Measurements from ENCODE around the gene NXPH4. TPM values are rescaled to one million over a fixed set of nuclear protein-coding genes. Genes with fewer than 3 reads are reported as not detected.

NXPH4 gene
- total RNA-seq, 2 experiments from 2014 or later: 0.81 to 1.1 TPM

DNA sequence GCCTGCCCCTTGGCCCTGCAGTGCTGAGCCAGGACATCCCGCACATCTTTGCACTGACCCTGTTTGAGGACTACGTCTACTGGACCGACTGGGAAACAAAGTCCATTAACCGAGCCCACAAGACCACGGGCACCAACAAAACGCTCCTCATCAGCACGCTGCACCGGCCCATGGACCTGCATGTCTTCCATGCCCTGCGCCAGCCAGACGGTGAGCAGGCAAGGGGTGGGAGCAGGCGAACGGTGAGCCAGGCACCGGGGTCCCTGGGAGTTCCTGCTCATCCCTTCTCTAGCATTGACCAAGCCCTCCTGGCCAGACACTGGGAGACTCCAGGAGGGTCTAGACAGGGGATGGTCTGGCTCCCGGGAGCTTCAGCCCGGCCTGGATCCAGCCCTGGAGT is 17.4 kb upstream of the NXPH4 start:
- POLR2A ChIA-PET: no interaction called here
- DNase-seq: no peak
- Mint-ChIP-seq H3K4me1 (no peaks in the 10 kb centered on the region), H3K36me3 (ENCODE audit: low read depth) (no peaks in the 10 kb centered on the region), H3K4me3 (no peak overlapping the region), H3K27ac (no peak overlapping the region), H3K27me3 (peaks cover 1% of the 10 kb centered on the region), H3K9me3 (no peaks in the 10 kb centered on the region)
- CTCF ChIA-PET: no interaction called here

DNA sequence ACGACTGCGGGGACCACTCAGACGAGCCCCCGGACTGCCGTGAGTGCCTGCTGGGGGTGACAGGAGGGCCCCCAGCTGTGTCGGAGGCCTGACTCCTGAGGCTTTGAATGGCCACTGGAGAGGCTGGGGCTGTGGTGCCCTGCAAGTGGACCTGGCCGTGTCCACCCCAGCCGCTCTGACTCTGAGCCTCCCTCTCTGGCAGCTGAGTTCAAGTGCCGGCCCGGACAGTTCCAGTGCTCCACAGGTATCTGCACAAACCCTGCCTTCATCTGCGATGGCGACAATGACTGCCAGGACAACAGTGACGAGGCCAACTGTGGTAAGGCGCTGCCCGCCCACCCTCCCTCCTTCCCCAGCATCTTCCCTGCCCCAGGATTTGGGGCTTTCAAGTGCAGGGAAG is 16.1 kb upstream of the NXPH4 start:
- CTCF ChIA-PET: no interaction called here
- no peak for DNase-seq
- POLR2A ChIA-PET: no interaction called here
- Mint-ChIP-seq H3K27me3 (peaks cover 1% of the 10 kb centered on the region), H3K4me1 (no peaks in the 10 kb centered on the region), H3K9me3 (no peaks in the 10 kb centered on the region), H3K27ac (no peak overlapping the region), H3K4me3 (no peak overlapping the region), H3K36me3 (ENCODE audit: low read depth) (no peaks in the 10 kb centered on the region)

DNA sequence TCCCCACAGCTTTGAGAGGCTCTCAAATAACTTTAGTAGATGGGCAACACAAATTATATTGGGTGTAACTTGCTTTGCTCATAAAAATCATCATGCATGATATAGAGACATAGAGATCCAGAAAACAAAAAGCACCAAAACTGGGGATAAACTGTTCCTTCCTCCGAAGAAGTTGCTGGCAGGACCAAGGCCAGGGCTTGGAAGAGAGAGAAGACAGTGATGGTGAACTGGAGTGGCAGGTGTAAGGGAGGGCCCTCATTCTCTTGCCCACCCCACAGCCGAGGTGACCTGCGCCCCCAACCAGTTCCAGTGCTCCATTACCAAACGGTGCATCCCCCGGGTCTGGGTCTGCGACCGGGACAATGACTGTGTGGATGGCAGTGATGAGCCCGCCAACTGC is 15.4 kb upstream of the NXPH4 start:
- Mint-ChIP-seq H3K36me3 (ENCODE audit: low read depth) (no peaks in the 10 kb centered on the region), H3K9me3 (no peaks in the 10 kb centered on the region), H3K27ac (no peak overlapping the region), H3K27me3 (peaks cover 1% of the 10 kb centered on the region), H3K4me1 (no peaks in the 10 kb centered on the region), H3K4me3 (no peak overlapping the region)
- no peak for DNase-seq
- ChIA-PET POLR2A (no interaction called here), CTCF (no interaction called here)

DNA sequence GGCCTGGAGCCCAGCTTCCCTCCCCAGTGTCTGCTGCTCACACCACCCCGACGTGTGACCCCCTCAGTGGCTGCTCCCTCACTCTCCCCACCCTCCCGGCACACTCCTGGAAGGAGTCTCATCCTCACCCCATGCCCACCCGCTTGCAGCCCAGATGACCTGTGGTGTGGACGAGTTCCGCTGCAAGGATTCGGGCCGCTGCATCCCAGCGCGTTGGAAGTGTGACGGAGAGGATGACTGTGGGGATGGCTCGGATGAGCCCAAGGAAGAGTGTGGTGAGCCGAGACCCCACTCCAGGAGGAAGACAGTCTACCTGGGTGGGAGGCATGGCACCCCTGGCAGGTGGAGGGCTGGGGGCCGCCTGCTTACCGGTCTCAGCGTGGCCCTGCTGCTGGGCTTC is 15.0 kb upstream of the NXPH4 start:
- no peaks in the 10 kb centered on the region for H3K4me1 Mint-ChIP-seq
- no peak overlapping the region for H3K4me3 Mint-ChIP-seq
- no peaks in the 10 kb centered on the region for H3K36me3 Mint-ChIP-seq (ENCODE audit: low read depth)
- ChIA-PET CTCF (interaction anchor here (0.6 kb wide), 1 partner anchor 112 kb away, joined by 4 read pairs; no protein-coding TSS in a partner anchor), POLR2A (no interaction called here)
- H3K27me3 Mint-ChIP-seq: no peaks in the 10 kb centered on the region
- DNase-seq: no peak
- H3K27ac Mint-ChIP-seq: no peak overlapping the region
- H3K9me3 Mint-ChIP-seq: no peaks in the 10 kb centered on the region

DNA sequence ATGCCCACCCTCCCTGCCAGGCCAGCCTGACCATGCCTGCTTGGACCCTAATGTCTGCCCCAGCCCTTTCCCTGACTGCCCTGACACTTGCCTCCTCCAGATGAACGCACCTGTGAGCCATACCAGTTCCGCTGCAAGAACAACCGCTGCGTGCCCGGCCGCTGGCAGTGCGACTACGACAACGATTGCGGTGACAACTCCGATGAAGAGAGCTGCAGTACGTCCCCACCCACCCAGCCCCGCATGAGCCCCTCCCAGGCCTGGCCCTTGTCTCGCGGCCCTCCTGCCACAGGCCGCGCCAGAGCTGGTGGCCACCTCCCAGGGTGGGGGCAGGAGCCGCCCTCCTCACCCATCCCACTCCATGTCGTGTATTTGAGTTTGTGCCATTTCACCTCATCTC is 14.3 kb upstream of the NXPH4 start:
- no peaks in the 10 kb centered on the region for H3K27me3 Mint-ChIP-seq
- no peaks in the 10 kb centered on the region for H3K9me3 Mint-ChIP-seq
- no peak for DNase-seq
- POLR2A ChIA-PET: no interaction called here
- no peaks in the 10 kb centered on the region for H3K36me3 Mint-ChIP-seq (ENCODE audit: low read depth)
- no peak overlapping the region for H3K4me3 Mint-ChIP-seq
- H3K27ac Mint-ChIP-seq: no peak overlapping the region
- no peaks in the 10 kb centered on the region for H3K4me1 Mint-ChIP-seq
- CTCF ChIA-PET: interaction anchor here (0.6 kb wide), 1 partner anchor 112 kb away, joined by 4 read pairs; no protein-coding TSS in a partner anchor

DNA sequence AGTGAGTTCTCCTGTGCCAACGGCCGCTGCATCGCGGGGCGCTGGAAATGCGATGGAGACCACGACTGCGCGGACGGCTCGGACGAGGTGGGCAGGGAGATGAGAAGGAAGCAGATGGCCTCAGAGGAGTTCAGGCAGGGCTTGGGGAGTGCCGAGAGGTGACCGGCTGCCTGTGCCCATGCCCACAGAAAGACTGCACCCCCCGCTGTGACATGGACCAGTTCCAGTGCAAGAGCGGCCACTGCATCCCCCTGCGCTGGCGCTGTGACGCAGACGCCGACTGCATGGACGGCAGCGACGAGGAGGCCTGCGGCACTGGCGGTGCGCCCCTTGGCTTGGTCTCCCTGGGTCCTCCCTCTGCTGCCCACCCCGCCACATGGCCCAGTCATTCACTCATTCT is 13.4 kb upstream of the NXPH4 start:
- DNase-seq: no peak
- ChIA-PET POLR2A (no interaction called here), CTCF (no interaction called here)
- Mint-ChIP-seq H3K4me3 (no peak overlapping the region), H3K9me3 (no peaks in the 10 kb centered on the region), H3K27ac (no peak overlapping the region), H3K27me3 (no peaks in the 10 kb centered on the region), H3K36me3 (ENCODE audit: low read depth) (no peaks in the 10 kb centered on the region), H3K4me1 (no peaks in the 10 kb centered on the region)

DNA sequence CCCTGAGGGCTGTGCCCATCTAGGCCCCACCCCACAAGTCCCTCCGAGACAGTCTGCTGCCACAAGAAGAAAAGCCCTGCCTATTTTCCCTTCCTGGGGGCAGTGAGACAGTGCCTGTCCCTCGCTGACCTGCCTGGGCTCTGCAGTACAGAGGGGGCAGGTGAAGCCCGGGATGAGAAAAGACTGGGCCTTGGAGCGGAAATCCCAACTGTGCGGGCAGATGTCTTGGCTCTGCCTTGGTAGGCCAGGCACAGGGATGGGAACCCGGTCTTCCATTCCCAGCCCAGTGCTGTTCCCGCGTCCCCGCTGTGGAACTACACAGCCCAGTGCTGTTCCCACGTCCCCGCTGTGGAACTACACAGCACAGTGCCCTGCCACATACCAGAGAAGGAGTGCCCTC is 12.8 kb upstream of the NXPH4 start:
- POLR2A ChIA-PET: no interaction called here
- Mint-ChIP-seq H3K36me3 (ENCODE audit: low read depth) (no peaks in the 10 kb centered on the region), H3K27ac (no peak overlapping the region), H3K4me3 (no peak overlapping the region), H3K9me3 (no peaks in the 10 kb centered on the region), H3K4me1 (no peaks in the 10 kb centered on the region), H3K27me3 (no peaks in the 10 kb centered on the region)
- no peak for DNase-seq
- CTCF ChIA-PET: no interaction called here

DNA sequence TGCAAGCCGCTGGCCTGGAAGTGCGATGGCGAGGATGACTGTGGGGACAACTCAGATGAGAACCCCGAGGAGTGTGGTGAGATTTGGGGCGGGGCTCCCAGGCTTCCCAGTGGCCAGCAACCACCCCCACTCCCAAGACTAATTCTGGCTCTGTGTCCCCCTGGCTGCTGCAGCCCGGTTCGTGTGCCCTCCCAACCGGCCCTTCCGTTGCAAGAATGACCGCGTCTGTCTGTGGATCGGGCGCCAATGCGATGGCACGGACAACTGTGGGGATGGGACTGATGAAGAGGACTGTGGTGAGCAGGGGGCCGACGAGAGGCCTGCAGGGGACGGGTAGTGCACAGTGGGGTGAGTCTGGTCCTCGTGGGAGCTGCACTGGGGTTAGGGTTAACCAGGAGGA is 12.1 kb upstream of the NXPH4 start:
- POLR2A ChIA-PET: no interaction called here
- no peaks in the 10 kb centered on the region for H3K27me3 Mint-ChIP-seq
- H3K36me3 Mint-ChIP-seq (ENCODE audit: low read depth): no peaks in the 10 kb centered on the region
- H3K9me3 Mint-ChIP-seq: no peaks in the 10 kb centered on the region
- no peak for DNase-seq
- no peak overlapping the region for H3K4me3 Mint-ChIP-seq
- H3K27ac Mint-ChIP-seq: no peak overlapping the region
- no peaks in the 10 kb centered on the region for H3K4me1 Mint-ChIP-seq
- CTCF ChIA-PET: no interaction called here

DNA sequence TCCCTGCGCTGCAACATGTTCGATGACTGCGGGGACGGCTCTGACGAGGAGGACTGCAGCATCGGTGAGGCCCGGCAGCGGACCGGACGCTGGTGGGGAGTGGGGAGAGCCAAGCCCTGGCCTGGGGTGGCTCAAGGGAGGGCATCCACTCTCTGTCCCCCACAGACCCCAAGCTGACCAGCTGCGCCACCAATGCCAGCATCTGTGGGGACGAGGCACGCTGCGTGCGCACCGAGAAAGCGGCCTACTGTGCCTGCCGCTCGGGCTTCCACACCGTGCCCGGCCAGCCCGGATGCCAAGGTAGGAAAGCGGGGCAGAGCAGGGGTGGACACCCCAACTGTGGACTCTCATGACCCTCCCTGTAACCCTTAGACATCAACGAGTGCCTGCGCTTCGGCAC is 11.4 kb upstream of the NXPH4 start:
- CTCF ChIA-PET: no interaction called here
- no peak for DNase-seq
- no peaks in the 10 kb centered on the region for H3K9me3 Mint-ChIP-seq
- no peaks in the 10 kb centered on the region for H3K36me3 Mint-ChIP-seq (ENCODE audit: low read depth)
- no peak overlapping the region for H3K4me3 Mint-ChIP-seq
- no peaks in the 10 kb centered on the region for H3K27me3 Mint-ChIP-seq
- H3K27ac Mint-ChIP-seq: no peak overlapping the region
- no peaks in the 10 kb centered on the region for H3K4me1 Mint-ChIP-seq
- POLR2A ChIA-PET: no interaction called here

DNA sequence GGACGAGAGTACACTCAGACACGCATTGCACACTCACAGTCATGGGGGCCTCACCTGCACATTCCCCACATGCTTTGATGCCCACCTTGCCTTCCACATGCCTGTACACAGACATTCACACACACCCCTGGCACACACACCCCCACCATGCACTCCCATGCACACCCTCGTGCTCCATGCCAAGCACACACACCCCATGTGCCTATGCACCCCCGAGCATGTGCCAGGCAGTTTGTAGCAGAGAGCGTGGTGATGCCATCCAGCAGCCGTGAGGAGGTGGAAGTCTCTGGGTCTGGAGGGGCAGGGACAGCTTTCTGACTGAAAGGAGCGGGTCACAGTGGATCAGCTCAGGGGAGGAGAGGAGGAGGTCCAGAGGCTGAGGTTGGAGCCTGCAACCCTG is 10.7 kb upstream of the NXPH4 start:
- POLR2A ChIA-PET: no interaction called here
- no peaks in the 10 kb centered on the region for H3K36me3 Mint-ChIP-seq (ENCODE audit: low read depth)
- H3K4me1 Mint-ChIP-seq: no peaks in the 10 kb centered on the region
- CTCF ChIA-PET: interaction anchor here (1.0 kb wide), 1 partner anchor 37 kb away, joined by 3 read pairs; no protein-coding TSS in a partner anchor
- H3K9me3 Mint-ChIP-seq: no peaks in the 10 kb centered on the region
- DNase-seq: no peak
- H3K27ac Mint-ChIP-seq: no peak overlapping the region
- H3K4me3 Mint-ChIP-seq: no peak overlapping the region
- H3K27me3 Mint-ChIP-seq: no peaks in the 10 kb centered on the region

DNA sequence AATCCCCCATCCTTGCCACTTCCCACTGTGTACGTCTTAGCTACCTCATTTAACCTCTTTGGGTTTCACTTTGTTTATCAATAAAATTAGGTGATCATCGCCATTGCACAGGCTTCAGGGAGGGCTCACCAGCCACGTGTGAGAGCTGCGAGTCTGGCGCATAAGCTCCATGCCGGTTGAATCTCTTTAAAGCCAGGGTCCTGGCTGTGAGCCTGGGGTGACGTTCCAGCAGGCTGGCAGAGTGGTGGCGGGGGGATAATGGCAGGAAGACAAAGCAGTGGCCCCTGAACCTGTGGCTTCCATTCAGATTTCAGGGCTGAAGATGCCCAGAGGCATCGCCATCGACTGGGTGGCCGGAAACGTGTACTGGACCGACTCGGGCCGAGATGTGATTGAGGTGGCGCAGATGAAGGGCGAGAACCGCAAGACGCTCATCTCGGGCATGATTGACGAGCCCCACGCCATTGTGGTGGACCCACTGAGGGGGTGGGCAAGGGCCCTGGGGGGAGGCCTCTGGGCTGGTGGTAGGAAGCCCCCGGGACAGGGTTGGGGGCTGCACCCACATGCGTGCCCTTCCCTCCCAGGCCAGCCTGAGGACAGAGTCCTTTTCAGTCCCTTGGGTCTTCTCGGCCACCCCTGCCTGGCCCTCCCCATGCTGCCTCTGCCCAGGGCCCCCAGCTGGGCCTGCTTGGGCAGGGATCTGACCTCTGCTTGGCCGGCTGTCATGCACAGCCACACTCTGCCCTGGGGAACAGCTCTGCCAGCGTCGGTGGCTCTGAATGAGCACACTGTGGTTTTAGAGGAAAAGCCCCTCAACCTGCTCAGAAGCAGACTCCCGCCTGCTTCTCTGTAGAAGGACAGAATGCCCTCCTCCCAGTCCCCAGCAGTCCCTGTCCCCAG is 8.6 kb upstream of the NXPH4 start:
- ChIA-PET POLR2A (no interaction called here), CTCF (no interaction called here)
- no peak for DNase-seq
- no peak overlapping the region for H3K4me3 Mint-ChIP-seq
- no peaks in the 10 kb centered on the region for H3K36me3 Mint-ChIP-seq (ENCODE audit: low read depth)
- H3K4me1 Mint-ChIP-seq: peaks cover 3% of the 10 kb centered on the region
- H3K27ac Mint-ChIP-seq: no peak overlapping the region
- no peaks in the 10 kb centered on the region for H3K27me3 Mint-ChIP-seq
- no peaks in the 10 kb centered on the region for H3K9me3 Mint-ChIP-seq

DNA sequence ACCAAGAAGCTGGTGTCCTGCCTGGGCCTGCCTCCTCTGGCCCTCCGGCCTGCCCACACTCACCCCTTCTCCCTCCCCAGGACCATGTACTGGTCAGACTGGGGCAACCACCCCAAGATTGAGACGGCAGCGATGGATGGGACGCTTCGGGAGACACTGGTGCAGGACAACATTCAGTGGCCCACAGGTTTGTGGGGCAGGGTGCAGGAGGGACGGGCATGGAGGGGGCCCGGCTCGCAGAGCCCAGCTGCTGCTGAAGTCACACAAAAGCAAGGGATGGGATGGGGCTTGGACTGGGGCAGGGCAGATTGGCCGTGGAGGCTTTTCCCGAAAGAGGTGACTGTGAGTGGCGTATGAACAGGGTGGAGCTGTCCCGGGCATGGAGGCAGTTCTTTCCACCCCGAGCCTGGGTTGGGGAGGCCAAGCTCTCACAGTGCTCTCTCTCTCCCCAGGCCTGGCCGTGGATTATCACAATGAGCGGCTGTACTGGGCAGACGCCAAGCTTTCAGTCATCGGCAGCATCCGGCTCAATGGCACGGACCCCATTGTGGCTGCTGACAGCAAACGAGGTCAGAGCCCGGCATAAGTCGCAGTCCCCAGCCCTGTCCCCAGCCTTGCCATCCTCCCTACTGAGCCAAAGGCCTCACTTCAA is 7.8 kb upstream of the NXPH4 start:
- Mint-ChIP-seq H3K27me3 (peaks cover 6% of the 10 kb centered on the region), H3K4me3 (no peak overlapping the region), H3K9me3 (no peaks in the 10 kb centered on the region), H3K36me3 (ENCODE audit: low read depth) (no peaks in the 10 kb centered on the region), H3K27ac (no peak overlapping the region), H3K4me1 (peaks cover 9% of the 10 kb centered on the region)
- ChIA-PET POLR2A (no interaction called here), CTCF (no interaction called here)
- no peak for DNase-seq

DNA sequence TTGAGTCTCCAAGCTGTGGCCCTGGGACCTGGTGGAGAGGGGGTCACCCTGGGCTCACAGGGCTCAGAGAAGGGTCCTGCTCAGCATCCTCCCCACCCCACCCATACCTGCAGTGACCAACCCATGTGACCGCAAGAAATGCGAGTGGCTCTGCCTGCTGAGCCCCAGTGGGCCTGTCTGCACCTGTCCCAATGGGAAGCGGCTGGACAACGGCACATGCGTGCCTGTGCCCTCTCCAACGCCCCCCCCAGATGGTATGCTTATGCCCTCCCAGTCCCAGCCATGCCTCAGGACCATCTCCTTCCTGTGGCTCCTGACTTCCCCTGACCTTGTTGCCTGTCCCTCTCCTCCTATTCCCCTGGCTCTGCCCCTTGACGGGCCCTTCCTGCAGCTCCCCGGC is 6.7 kb upstream of the NXPH4 start:
- Mint-ChIP-seq H3K36me3 (ENCODE audit: low read depth) (no peaks in the 10 kb centered on the region), H3K4me3 (no peak overlapping the region), H3K4me1 (peaks cover 18% of the 10 kb centered on the region), H3K27ac (no peak overlapping the region), H3K9me3 (no peaks in the 10 kb centered on the region), H3K27me3 (peaks cover 17% of the 10 kb centered on the region)
- CTCF ChIA-PET: no interaction called here
- no peak for DNase-seq
- POLR2A ChIA-PET: no interaction called here

DNA sequence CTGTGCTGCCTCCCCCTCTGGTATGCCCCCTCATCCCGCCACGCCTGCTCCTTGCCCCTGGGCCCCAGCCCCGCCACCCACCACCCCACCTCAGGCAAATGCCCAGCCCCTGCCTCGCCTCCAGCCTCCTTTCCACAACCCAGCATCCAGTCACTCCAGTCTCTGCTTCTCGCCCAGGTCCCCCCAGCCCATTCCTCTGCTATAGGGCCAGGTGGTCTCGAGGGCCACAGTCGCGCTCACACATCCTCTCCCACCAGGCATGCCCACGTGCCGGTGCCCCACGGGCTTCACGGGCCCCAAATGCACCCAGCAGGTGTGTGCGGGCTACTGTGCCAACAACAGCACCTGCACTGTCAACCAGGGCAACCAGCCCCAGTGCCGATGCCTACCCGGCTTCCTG is 6.1 kb upstream of the NXPH4 start:
- POLR2A ChIA-PET: no interaction called here
- Mint-ChIP-seq H3K4me3 (no peak overlapping the region), H3K27ac (no peak overlapping the region), H3K27me3 (peaks cover 23% of the 10 kb centered on the region), H3K9me3 (no peaks in the 10 kb centered on the region), H3K4me1 (peaks cover 22% of the 10 kb centered on the region), H3K36me3 (ENCODE audit: low read depth) (no peaks in the 10 kb centered on the region)
- DNase-seq: no peak
- CTCF ChIA-PET: interaction anchor here (1.0 kb wide), 1 partner anchor 34 kb away, joined by 3 read pairs; no protein-coding TSS in a partner anchor

Data from activated CD4-positive, alpha-beta memory T cell treated with anti-CD3 and anti-CD28 coated beads, Interleukin-2, amount 10 ng/mL, durations not matched to agents 7 days and 5 days (primary cell).